BLaER1 treated with 17β-estradiol and CSF1 and Interleukin-3, amounts not matched to agents 10 nM and 100 nM (cell line): Measurements from ENCODE around the gene KANK2.

ENCODE experiments used
- H3K27ac ChIP-seq, 11 experiments: shearing (Covaris generic); formaldehyde crosslinking; 2 replicates each; pipeline ENCODE4 v1.8.1; 2022
- H3K27me3 ChIP-seq, 11 experiments: shearing (Covaris generic); formaldehyde crosslinking; 2 replicates each; pipeline ENCODE4 v1.8.1; 2022
- H3K36me3 ChIP-seq, 11 experiments: shearing (Covaris generic); formaldehyde crosslinking; 2 replicates each; pipeline ENCODE4 v1.8.1; 2022
- H3K4me1 ChIP-seq, 10 experiments: shearing (Covaris generic); formaldehyde crosslinking; 2 replicates each; pipeline ENCODE4 v1.8.1; 2022
- H3K4me2 ChIP-seq, 11 experiments: shearing (Covaris generic); formaldehyde crosslinking; 2 replicates each; pipeline ENCODE4 v1.8.1; 2022
- H3K4me3 ChIP-seq, 10 experiments: shearing (Covaris generic); formaldehyde crosslinking; 2 replicates each; pipeline ENCODE4 v1.8.1; 2022
- H3K9ac ChIP-seq, 11 experiments: shearing (Covaris generic); formaldehyde crosslinking; 2 replicates each; pipeline ENCODE4 v1.8.1; 2022
- H3K9me3 ChIP-seq, 11 experiments: shearing (Covaris generic); formaldehyde crosslinking; replicated peaks in 1 of 11; 2 replicates each; pipeline ENCODE4 v1.8.1; 2022
- H4K20me1 ChIP-seq, 11 experiments: shearing (Covaris generic); formaldehyde crosslinking; 2 replicates each; pipeline ENCODE4 v1.8.1; 2022
- Cebpa-rat ChIP-seq, 11 experiments: shearing (Covaris generic); IDR thresholded peaks; 2 replicates each; pipeline ENCODE4 v1.8.1; 2022

Gene KANK2

GRCh38 chr19:11196406-11197287, 698 bp downstream of the KANK2 start:
- TF ChIP-seq Cebpa-rat (IDR thresholded peaks at IDR 0.05), result no peak
- Histone ChIP-seq H4K20me1 (no peaks in the 10 kb centered on the region; a peak in 1 of 22 replicates), H3K9ac (peak overlapping the region; percentile 76 to 86 (median 82)), H3K9me3 (peaks cover 0 to 6% (median 0%) of the 10 kb centered on the region in 11 experiments; a peak in 4 of 22 replicates), H3K27me3 (no peaks in the 10 kb centered on the region), H3K4me1 (peaks cover 52 to 79% (median 66%) of the 10 kb centered on the region in 10 experiments), H3K36me3 (peaks cover 11 to 26% (median 16%) of the 10 kb centered on the region in 11 experiments; a peak in 21 of 22 replicates), H3K4me2 (peak overlapping the region; percentile 92 to 99 (median 96)), H3K4me3 (peak overlapping the region; percentile 63 to 81 (median 76)), H3K27ac (peak overlapping the region in 10 of 11 experiments; percentile 60 to 81 (median 74); a peak in 19 of 22 replicates)

- Histone ChIP-seq H4K20me1 (no peaks in the 10 kb centered on the region; a peak in 1 of 22 replicates), H3K27me3 (no peaks in the 10 kb centered on the region), H3K9me3 (peaks cover 0 to 8% (median 0%) of the 10 kb centered on the region in 11 experiments; a peak in 4 of 22 replicates), H3K4me3 (peak overlapping the region; percentile 40 to 78 (median 56); a peak in 19 of 20 replicates), H3K4me1 (peaks cover 62 to 82% (median 75%) of the 10 kb centered on the region in 10 experiments), H3K36me3 (peaks cover 11 to 26% (median 16%) of the 10 kb centered on the region in 11 experiments; a peak in 21 of 22 replicates), H3K4me2 (peak overlapping the region; percentile 92 to 99 (median 96)), H3K27ac (peak overlapping the region; percentile 50 to 90 (median 86); a peak in 20 of 22 replicates), H3K9ac (peak overlapping the region; percentile 73 to 85 (median 79))
- no peak for TF ChIP-seq Cebpa-rat (IDR thresholded peaks at IDR 0.05)
These were observed 1.7 kb downstream of the KANK2 start for GRCh38 chr19:11195681-11196080.

- peak overlapping the region; percentile 40 to 78 (median 56); a peak in 19 of 20 replicates for H3K4me3 ChIP-seq
- TF ChIP-seq Cebpa-rat (IDR thresholded peaks at IDR 0.05), result no peak
- peaks cover 0 to 8% (median 0%) of the 10 kb centered on the region in 11 experiments; a peak in 4 of 22 replicates for H3K9me3 ChIP-seq
- peak overlapping the region; percentile 92 to 99 (median 96) for H3K4me2 ChIP-seq
- H3K27me3 ChIP-seq, result no peaks in the 10 kb centered on the region
- peaks cover 70 to 89% (median 83%) of the 10 kb centered on the region in 10 experiments for H3K4me1 ChIP-seq
- H3K27ac ChIP-seq, result peak overlapping the region; percentile 50 to 90 (median 86); a peak in 21 of 22 replicates
- no peaks in the 10 kb centered on the region; a peak in 2 of 22 replicates for H4K20me1 ChIP-seq
- H3K9ac ChIP-seq, result peak overlapping the region; percentile 73 to 85 (median 79)
- H3K36me3 ChIP-seq, result peaks cover 11 to 32% (median 20%) of the 10 kb centered on the region in 11 experiments; a peak in 21 of 22 replicates
These were observed 2.4 kb downstream of the KANK2 start for GRCh38 chr19:11194656-11195558.

- Histone ChIP-seq H3K4me3 (peak overlapping the region in 8 of 10 experiments; percentile 9 to 78 (median 56); a peak in 15 of 20 replicates), H3K27ac (peak overlapping the region in 10 of 11 experiments; percentile 71 to 90 (median 86); a peak in 20 of 22 replicates), H4K20me1 (no peaks in the 10 kb centered on the region; a peak in 3 of 22 replicates), H3K4me1 (peaks cover 77 to 93% (median 88%) of the 10 kb centered on the region in 10 experiments), H3K4me2 (peak overlapping the region; percentile 92 to 99 (median 96)), H3K9ac (peak overlapping the region; percentile 73 to 85 (median 79); a peak in 20 of 22 replicates), H3K36me3 (peaks cover 11 to 37% (median 21%) of the 10 kb centered on the region in 11 experiments; a peak in 21 of 22 replicates), H3K9me3 (peaks cover 0 to 8% (median 0%) of the 10 kb centered on the region in 11 experiments; a peak in 4 of 22 replicates), H3K27me3 (no peaks in the 10 kb centered on the region)
- no peak for TF ChIP-seq Cebpa-rat (IDR thresholded peaks at IDR 0.05)
These were observed 3.2 kb downstream of the KANK2 start for GRCh38 chr19:11194173-11194572.

- Histone ChIP-seq H3K27me3 (no peaks in the 10 kb centered on the region), H3K9me3 (peaks cover 0 to 8% (median 0%) of the 10 kb centered on the region in 11 experiments; a peak in 4 of 22 replicates), H3K9ac (peak overlapping the region; percentile 73 to 85 (median 79); a peak in 19 of 22 replicates), H3K36me3 (peaks cover 11 to 47% (median 26%) of the 10 kb centered on the region in 11 experiments; a peak in 21 of 22 replicates), H3K4me2 (peak overlapping the region; percentile 92 to 99 (median 96)), H3K4me3 (peak overlapping the region in 6 of 10 experiments; percentile 28 to 78 (median 56); a peak in 8 of 20 replicates), H3K4me1 (peaks cover 78 to 93% (median 88%) of the 10 kb centered on the region in 10 experiments), H4K20me1 (no peaks in the 10 kb centered on the region; a peak in 3 of 22 replicates), H3K27ac (peak overlapping the region in 9 of 11 experiments; percentile 78 to 90 (median 87); a peak in 17 of 22 replicates)
- no peak for TF ChIP-seq Cebpa-rat (IDR thresholded peaks at IDR 0.05)
These were observed 4.1 kb downstream of the KANK2 start for GRCh38 chr19:11192957-11193939.

- Histone ChIP-seq H4K20me1 (no peaks in the 10 kb centered on the region; a peak in 3 of 22 replicates), H3K27ac (peak overlapping the region in 10 of 11 experiments; percentile 17 to 90 (median 86); a peak in 20 of 22 replicates), H3K27me3 (no peaks in the 10 kb centered on the region), H3K4me3 (peak overlapping the region in 6 of 10 experiments; percentile 6 to 78 (median 46); a peak in 11 of 20 replicates), H3K4me1 (peaks cover 86 to 100% (median 96%) of the 10 kb centered on the region in 10 experiments), H3K9me3 (peaks cover 0 to 8% (median 0%) of the 10 kb centered on the region in 11 experiments; a peak in 4 of 22 replicates), H3K4me2 (peak overlapping the region; percentile 64 to 98 (median 95)), H3K9ac (peak overlapping the region in 8 of 11 experiments; percentile 12 to 85 (median 79); a peak in 12 of 22 replicates), H3K36me3 (peaks cover 11 to 57% (median 33%) of the 10 kb centered on the region in 11 experiments; a peak in 21 of 22 replicates)
- TF ChIP-seq Cebpa-rat (IDR thresholded peaks at IDR 0.05), result peak in 6 of 11 experiments; percentile 19 to 94 (median 70); a peak in 8 of 22 replicates
These were observed 5.4 kb downstream of the KANK2 start for GRCh38 chr19:11191934-11192333.
